PC-3 (cell line): Measurements from ENCODE around the gene LTF.

Experiments
- EZH2 ChIP-seq: fragments of 300-600 bp; sonication (generic); IDR thresholded peaks from one replicate; pipeline ENCODE4 v1.6.1; 2017; ENCODE audit warnings: antibody characterized with exemption, mild to moderate bottlenecking, low read length; ENCODE audit not compliant: unreplicated experiment
- EZH2phosphoT487 ChIP-seq: fragments of 300-600 bp; sonication (generic); IDR thresholded peaks from 2 replicates; pipeline ENCODE4 v1.6.1; 2018; ENCODE audit warnings: mild to moderate bottlenecking, antibody characterized with exemption, low read length, borderline replicate concordance
- TF ChIP-seq, protein P1 (sequence below): fragments of 300-600 bp; sonication (generic); conservative IDR thresholded peaks from 2 replicates; pipeline ENCODE4 v1.5.1; 2017; ENCODE audit warnings: antibody characterized with exemption, low read depth, mild to moderate bottlenecking, low read length

DNA sequence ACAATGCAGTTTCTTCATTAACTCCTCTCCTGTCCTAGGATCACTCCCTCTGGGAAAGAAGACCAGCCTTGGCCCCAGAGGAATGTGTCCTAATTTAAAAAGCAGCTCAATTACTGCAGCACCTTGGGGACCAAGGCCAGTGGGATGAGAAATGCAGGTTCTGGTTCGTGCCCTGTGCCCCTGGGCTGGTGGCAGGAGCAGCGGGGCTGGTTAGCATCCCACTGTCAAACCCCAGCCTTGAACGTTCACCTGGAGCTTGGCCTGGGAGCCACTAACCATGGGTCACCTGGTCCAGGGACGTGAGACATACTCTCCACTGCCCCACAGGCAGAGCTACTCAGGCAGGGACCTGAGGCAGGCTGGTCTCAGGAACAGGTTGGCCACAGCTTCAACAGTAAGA is 24.7 kb upstream of the LTF start:
- TF ChIP-seq, protein P1, sequence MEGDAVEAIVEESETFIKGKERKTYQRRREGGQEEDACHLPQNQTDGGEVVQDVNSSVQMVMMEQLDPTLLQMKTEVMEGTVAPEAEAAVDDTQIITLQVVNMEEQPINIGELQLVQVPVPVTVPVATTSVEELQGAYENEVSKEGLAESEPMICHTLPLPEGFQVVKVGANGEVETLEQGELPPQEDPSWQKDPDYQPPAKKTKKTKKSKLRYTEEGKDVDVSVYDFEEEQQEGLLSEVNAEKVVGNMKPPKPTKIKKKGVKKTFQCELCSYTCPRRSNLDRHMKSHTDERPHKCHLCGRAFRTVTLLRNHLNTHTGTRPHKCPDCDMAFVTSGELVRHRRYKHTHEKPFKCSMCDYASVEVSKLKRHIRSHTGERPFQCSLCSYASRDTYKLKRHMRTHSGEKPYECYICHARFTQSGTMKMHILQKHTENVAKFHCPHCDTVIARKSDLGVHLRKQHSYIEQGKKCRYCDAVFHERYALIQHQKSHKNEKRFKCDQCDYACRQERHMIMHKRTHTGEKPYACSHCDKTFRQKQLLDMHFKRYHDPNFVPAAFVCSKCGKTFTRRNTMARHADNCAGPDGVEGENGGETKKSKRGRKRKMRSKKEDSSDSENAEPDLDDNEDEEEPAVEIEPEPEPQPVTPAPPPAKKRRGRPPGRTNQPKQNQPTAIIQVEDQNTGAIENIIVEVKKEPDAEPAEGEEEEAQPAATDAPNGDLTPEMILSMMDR: no peak
- TF ChIP-seq EZH2: no peak
- TF ChIP-seq EZH2phosphoT487: no peak
